Astrocyte (in vitro differentiated cells and primary cell): Measurements from ENCODE around the gene DMWD.

Experiments used
- EZH2 ChIP-seq: IDR thresholded peaks from 2 replicates; pipeline ENCODE4 v1.6.1; 2012; ENCODE audit warnings: mild to moderate bottlenecking, low read length, inconsistent platforms; ENCODE audit not compliant: insufficient read depth
- TF ChIP-seq, protein P1 (sequence below): IDR thresholded peaks from 2 replicates; pipeline ENCODE4 v1.5.1; 2011; ENCODE audit warnings: low read depth, mild to moderate bottlenecking, inconsistent platforms, low read length, moderate library complexity; ENCODE audit not compliant: insufficient read depth

DNA sequence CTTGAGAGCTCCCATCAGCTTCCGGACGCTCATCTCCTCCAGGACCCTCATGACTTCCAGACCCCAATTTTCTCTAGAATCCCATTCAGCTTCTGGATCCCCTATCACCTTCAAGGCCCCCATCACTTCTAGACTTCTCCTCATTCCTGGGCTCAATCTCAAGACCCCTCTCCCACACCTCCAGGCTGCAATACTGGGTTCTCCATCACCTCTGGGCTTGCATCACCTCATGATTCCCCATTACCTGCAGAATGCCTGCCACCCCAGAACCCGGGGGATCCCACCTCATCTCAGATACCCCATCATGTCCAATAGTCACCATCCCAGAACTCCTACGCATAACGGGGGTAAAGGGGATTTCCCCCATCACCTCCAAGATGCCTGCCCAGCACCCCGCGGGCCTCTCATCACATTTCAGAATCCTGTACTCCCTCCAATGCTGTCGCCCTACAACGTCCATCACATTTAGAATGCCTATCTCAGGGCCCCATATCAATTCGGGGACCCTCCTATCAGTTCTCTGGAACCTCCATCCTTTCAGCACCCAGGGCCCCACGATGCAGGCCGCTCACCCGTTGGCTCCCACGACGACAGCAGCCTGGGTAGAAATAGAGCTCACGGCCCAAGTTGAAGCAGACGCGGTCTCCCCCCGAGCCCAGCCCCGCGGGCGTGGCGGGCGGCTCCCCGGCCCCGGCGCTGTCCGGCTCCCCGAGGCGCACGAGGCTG lies 738 bp downstream of the DMWD start:
- TF ChIP-seq, protein P1, sequence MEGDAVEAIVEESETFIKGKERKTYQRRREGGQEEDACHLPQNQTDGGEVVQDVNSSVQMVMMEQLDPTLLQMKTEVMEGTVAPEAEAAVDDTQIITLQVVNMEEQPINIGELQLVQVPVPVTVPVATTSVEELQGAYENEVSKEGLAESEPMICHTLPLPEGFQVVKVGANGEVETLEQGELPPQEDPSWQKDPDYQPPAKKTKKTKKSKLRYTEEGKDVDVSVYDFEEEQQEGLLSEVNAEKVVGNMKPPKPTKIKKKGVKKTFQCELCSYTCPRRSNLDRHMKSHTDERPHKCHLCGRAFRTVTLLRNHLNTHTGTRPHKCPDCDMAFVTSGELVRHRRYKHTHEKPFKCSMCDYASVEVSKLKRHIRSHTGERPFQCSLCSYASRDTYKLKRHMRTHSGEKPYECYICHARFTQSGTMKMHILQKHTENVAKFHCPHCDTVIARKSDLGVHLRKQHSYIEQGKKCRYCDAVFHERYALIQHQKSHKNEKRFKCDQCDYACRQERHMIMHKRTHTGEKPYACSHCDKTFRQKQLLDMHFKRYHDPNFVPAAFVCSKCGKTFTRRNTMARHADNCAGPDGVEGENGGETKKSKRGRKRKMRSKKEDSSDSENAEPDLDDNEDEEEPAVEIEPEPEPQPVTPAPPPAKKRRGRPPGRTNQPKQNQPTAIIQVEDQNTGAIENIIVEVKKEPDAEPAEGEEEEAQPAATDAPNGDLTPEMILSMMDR = no peak
- no peak for TF ChIP-seq EZH2
